Activated CD4-positive, alpha-beta T cell treated with anti-CD3 and anti-CD28 coated beads for 36 hours (primary cell): ENCODE measurements around the gene UQCRHL. TPM values are rescaled to one million over a fixed set of nuclear protein-coding genes. Genes with fewer than 3 reads are reported as not detected.

ENCODE experiments used
- total RNA-seq, 2 experiments: library from RNA; stranded (reverse); gene quantifications; one replicate each; pipeline ENCODE4 v1.2.3, GENCODE V29; 2021

Gene UQCRHL
- total RNA-seq, 2 experiments from 2014 or later, result 1.4 to 1.9 TPM

Other genes starting within 250 kb of the UQCRHL start
- 10 to 100 TPM; 18.1 to 24.0 TPM for gene AGMAT, start 222.6 kb downstream of the UQCRHL start, total RNA-seq
- gene DDI2, start 190.2 kb downstream of the UQCRHL start, total RNA-seq, result 10 to 100 TPM; 30.2 to 34.0 TPM
- 10 to 100 TPM; 48.2 to 50.1 TPM for gene PLEKHM2, start 123.3 kb downstream of the UQCRHL start, total RNA-seq
- under 1 TPM; 0.82 to 0.86 TPM for gene SLC25A34, start 71.4 kb downstream of the UQCRHL start, total RNA-seq
- gene TMEM82, start 65.2 kb downstream of the UQCRHL start, total RNA-seq, result not detected
- under 1 TPM in 1 of 2 experiments, not detected in 1; 0.09 TPM for gene FBLIM1, start 48.9 kb downstream of the UQCRHL start, total RNA-seq
- gene SPEN, start 40.1 kb upstream of the UQCRHL start, total RNA-seq, result 10 to 100 TPM; 43.2 to 52.7 TPM
- 10 to 100 TPM; 47.7 to 48.3 TPM for gene ZBTB17, start 168.5 kb upstream of the UQCRHL start, total RNA-seq
- not detected for gene SRARP, start 196.6 kb upstream of the UQCRHL start, total RNA-seq
- gene HSPB7, start 210.4 kb upstream of the UQCRHL start, total RNA-seq, result not detected
- gene CLCNKA, start 214.4 kb upstream of the UQCRHL start, total RNA-seq, result not detected
- not detected for gene CLCNKB, start 236.1 kb upstream of the UQCRHL start, total RNA-seq